Stimulated activated naive CD4-positive, alpha-beta T cell (primary cell): ENCODE measurements around the gene IRF1.

Experiments
- DNase-seq, 6 experiments: peaks; one replicate each; lab custom pipeline; 2025; lab: John Stamatoyannopoulos, UW

IRF1 gene

DNA sequence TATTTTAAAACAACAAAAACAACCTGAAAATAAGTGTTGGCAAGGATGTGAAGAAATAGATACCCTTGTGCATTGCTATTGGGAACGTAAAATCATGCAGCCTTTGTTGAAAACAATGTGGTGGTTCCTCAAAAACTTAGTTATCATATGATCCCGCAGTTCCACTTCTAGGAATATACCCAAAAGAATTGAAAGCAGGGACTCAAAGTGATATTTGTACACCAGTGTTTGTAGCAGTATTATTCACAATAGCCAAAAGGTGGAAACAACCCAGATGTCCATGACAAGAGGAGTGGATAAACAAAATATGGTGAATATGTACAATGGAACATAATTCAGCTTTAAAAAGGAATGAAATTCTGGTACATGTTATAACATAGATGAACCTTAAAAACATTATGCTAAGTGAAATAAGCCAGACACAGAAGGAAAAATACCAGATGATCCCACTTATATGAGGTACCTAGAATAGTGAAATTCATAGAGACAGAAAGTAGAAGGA is 29.0 kb downstream of the IRF1 start:
- DNase-seq = no peak

DNA sequence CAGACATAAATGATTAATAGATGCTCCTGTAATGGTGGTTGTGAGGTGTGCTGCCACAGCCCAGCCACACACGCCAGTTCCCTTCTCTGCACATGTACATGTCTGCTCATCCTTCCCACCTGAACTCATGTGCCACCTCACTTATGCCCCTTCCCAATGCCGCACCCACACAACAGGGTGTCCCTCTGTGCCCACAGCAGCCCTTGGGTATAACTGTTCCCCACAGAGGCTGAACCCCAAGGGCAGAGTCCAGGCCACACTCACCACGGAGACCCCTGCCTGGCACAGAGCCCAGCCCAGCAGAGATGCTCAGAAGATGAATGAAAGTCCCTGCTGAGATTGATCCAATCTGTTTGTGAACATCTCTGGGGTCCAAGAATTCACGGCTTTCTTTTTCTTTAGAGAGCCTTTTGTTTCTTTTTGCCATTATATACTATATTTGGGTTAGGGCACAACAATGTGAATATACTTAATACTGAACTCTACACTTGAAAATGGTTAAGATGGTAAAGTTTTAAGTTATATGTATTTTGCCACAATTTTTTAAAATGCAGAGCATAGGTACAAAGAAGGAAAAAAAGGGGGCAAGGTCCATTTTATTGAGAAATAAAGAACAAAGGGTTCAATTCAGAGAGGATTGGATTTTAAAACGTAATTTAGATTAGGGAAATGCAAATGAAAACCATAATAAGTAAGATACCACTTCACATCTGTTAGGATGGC is 29.6 kb downstream of the IRF1 start:
- DNase-seq = no peak

DNA sequence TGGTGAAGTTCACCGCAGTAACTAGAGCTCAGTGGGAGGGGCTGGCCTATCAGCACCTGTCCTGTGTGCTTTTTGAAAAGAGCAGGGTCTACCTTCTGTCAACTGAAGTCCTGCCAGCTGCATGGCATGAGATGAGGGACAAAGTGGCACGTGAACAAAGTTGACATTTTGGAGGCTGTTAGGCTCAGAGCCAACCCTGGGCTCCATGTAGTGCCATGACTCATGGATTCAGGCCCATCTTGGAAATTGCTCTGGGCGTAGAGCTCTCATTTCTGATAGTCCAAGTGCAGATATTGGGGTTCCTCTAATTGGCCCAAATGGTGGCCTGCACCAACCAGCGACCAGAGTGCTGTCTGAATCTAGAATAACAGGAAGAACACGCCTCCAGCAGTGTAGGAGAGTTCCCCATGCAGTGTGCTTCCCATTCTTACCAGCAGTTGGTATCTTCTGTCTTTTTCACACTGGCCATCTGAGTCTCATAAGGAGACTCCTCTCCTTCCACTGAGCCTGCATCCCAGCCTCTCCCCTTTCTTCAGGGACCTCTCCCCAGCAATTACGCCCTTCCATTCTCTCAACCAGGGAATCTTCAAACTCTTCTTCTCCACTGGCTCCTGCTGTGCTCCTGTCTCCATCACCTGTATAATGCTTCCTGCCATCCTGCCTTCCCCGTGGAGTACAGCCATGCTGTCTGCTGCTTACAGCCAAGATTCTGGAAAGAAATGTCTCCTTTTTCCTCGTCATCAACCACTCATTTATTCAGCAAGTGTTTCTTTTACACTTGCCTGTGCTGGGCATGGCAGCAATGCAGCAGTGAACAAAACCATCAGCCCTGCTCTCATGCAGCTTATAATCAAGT is 30.4 kb downstream of the IRF1 start:
- DNase-seq = no peak

DNA sequence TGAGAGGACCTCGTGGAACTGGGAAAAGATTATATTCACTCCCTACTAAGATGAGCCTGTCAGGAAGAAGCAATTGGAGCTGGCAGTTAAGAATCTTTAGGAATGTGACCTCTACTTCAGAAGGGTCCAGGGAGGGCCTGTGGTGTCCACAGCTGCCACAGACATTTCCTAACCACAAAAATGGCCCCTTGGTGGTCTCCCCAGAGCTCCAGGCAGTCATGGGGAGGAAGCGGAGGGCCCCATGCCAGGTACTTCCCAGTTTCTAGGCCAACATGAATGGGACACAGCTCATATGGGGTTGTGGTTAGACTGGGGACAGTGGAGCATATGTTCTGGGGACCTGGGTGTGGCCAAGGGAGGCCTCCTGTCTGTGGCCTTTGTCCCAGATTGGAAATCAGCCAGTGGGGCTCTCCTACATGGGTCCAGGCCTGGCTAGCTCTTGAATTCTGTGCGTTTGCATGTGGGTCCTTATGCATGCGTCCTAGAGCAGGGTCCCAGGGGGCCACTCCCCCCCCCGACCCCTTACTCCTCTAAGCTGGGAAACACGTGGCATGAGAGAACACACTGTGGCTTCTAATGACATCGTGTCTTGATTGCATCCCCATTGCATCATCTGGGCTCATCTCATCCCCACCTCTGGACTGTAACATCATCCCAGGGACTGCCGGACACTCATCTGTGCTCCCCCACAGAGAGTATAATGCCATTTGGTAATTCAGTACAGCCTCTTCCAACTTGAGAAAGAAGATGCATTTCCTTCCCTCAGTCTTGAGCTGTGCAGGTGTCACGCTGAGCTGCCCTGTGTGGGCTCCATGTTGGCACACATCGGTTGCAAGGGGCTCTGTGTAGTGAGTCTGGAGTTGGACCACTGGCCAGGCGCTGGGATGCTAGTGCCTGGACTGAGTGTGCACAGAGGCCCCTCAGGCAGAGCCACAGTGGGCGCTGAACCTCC is 31.3 kb downstream of the IRF1 start:
- DNase-seq = no peak

DNA sequence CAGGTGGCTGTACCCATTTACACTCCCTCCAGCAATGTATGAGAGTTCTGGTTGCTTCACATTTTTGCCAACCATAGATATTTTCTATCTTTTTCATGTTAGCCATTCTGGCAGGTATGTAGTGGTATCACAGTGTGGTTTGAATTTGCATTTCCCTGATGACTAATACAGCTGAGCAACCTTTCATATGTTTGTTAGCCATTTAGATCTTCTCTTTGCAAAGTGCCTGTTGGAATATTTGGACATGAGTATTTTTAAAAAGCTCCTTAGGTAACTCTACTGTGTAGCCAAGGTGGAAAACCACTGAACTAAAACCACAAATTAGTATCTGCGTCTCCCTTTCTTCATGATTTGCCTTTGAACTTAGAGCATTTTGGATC is 31.9 kb downstream of the IRF1 start:
- DNase-seq = no peak

DNA sequence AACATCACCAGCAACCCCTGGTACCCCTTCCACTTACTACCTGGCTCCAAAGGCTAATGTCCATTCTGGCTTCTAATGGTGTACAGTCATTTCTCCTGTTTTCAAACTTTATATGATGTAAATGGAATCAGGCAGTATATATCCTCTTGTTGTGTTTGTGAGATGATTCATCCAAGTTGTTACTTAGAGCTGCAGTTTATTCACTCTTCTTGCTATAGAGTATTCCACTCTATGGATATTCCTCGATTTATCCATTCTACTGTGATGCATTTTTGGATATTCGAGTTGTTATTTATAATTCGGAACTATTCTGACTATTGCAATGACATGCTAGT is 32.4 kb downstream of the IRF1 start:
- DNase-seq = no peak

DNA sequence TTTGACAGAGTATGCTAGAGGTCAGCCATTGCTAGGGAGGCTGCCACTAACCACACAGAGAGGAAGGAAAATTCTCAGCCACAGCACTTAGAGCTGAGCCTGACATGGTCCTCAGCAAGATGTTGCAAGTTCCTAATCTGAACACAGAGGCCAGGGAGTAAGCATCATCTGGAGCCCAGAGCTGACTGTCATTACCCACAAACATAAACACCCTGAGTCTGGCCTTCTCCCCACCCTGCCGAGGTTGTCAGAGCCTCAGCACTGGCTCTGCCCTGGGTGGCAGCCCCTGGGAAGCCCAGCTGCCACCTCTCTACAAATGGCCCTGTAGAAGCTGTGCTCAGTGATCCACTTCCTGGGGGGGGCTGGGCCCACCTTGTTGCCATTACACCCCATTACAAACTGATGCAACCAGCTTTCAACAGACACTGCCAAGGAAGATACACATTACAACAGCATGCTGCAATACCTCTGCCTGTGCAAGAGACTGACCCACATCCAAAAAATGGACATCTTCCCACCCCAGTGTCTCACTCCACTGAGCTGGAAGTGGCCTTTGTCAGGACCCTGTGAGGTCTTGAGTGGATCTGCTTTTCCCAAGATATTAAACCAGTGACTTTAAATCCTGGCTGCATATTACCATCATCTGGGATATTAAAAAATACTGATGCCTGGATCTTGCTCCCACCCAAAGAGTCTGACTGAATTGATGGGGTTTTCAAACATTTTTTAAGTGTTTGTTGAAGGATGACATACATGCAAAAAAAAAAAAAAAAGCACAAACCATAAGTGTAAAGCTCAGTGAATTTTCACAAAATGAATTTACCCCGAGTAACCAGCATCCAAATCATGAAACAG is 33.0 kb downstream of the IRF1 start:
- DNase-seq = peak in 4 of 6 experiments; percentile 12 to 27 (median 23)

DNA sequence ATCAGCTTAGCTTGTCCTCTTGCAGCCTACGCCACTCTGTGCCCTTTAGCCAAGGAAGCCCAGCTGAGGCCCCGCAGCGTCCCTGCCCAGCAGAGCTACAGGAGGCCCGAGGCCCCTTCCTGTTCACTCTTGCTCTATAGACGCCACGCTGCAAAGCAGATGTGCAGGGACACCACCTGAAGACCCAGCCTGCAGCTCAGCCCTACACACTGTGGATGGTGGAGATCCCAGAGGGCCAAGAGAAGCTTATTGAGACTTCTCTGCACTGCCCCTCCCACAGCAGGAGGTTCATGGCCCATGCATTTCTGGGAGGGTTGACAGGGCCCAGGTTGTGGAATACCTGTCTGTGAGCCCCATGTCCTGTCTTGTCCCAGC is 33.6 kb downstream of the IRF1 start:
- DNase-seq = no peak

DNA sequence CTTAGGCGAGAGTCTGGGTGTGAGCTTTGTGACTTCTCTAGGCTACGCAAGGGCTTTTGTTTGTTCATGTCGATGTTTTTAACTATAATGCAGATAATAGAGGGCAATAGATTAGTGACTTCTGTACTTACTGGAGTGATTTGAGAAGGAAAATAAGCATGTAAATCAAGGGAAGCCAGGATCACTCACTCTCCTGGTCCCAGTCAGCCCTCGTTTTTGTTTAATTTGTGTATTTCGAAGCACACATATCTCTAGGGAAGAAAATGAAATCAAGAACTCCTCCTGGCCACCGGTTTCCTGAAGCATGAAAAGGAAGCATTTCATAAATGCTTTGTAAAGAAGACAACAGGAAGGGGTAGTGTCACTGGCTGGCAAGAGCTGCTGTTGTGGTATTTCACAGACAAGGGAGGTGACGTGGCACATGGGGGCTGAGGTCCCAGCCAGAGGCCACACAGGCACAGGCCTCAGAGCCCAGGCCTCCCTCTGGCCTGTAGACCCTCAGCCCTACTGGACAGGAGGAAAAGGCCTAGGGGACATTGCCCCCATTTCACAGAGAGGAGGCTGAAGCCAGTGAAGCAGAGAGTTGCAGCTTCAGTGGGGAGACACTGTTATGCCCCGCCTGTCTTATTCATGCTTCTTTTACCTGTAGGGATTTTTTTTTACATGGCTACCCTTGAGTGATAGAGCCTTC is 34.1 kb downstream of the IRF1 start:
- DNase-seq = peak; percentile 38 to 72 (median 58)

DNA sequence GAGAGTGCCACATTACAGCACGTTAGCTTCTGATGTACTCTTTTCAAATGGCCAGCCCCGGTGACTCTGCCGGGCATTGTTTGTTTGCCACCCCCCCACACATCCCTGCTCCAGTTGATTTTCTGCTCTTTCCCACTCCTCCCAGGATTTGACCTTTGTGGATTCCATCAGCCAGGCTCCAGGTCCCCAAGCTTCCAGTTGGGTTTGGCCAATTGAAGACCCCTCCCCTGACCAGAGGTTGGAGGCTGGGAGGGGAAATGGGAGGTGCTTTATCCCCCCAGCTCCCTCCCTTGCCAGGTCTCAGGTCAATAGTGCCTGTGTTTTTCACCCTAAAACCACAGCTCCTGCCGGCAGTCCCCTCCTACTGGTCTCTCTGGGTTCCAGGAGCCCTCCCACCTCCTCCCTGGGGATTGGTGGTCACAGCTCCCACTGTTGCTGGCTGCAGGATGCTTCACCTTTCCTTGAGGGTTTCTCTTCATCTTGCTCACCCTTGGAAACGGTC is 34.9 kb downstream of the IRF1 start:
- no peak for DNase-seq

DNA sequence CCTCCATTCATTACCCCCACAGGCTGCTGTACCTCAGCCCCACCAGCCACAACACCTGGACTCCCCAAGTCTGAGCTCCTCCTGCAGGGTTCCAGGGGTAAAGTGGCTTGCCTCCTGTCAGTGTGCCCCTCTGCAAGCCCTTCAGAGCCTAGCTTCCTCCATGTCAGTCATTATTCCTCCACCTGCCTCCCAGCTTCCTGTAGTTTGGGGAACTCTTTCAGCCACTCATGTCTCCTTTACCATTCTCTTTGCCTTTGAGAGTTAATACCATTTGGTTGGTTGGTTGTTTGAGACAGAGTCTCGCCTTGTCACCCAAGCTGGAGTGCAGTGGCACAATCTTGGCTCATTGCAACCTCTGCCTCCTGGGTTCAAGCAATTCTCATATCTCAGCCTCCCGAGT is 36.2 kb downstream of the IRF1 start:
- no peak for DNase-seq

DNA sequence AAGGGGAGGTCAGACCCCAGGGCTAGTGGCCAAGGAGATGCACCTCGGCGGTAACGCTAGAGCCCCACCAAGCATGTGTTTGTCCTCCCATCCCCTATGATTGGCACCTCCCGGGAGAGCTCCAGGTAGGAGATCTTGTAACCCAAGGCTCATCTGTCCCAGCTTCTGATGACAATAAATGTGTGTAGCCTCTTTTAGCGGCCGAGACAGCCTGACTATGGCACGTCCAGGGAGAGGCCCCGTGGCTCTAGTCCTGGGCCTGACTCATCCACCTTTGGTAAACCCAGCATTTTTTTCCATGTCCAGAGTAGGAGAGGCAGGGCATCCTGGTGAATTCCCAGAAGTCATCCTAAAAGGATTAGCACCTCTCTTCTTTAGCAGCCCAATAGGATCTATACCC is 39.2 kb downstream of the IRF1 start:
- no peak for DNase-seq

DNA sequence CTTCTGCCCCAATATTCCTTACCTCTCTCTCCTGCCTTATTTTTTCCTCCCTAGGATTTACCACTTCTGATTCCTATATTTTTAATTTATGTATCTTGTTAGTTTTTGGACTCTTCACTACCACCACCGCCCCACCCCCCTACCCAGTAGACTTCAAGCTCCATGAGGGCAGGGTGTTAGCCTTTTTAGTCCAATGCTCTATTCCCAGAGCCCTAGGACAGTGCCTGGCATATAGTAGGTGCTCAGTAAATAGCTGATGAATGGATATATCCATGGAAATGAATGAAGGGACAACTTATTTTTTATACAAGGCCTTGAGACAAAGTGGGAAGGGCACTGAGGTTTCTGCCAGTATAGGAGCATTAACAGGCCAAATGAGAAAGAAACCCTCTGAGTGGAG is 41.5 kb downstream of the IRF1 start:
- no peak for DNase-seq

DNA sequence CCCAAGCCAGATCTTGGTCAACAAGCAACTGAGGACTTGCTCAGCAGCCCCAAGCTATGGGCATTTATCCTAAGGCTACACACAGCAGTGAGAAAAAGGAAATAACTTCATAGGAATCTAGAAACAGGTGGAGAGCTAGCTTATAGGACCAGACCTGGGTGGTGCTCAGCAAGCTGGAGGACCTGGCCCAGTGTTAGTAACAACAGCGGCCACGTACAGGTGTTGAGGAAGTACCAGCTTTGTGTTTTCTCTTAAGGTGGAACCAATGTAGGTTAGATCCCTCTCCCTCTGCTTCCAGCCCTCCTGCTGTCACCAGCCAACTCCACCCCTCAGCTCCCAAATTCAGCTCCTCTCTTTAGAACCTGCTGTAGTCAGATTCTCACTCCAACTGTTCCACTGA is 43.4 kb downstream of the IRF1 start:
- no peak for DNase-seq

DNA sequence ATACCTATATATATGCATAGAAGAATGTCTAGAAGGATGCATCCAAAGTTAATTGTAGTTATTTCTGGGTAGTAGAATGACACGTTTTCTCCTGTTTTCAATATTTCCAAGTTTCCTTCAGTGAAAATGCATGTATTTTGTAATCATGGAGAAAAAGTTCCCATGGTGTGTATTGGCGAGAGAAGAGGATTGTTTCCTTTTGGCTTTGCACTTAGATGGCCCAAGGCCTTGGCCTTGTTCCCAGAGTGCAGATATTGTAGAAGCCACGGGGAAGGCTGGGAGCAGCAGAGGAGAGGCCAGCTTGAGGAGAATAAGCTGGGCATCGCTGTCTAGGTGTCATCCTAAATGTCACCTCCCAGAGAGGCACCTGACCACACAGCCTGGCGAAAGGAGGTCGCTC is 44.0 kb downstream of the IRF1 start:
- no peak for DNase-seq

DNA sequence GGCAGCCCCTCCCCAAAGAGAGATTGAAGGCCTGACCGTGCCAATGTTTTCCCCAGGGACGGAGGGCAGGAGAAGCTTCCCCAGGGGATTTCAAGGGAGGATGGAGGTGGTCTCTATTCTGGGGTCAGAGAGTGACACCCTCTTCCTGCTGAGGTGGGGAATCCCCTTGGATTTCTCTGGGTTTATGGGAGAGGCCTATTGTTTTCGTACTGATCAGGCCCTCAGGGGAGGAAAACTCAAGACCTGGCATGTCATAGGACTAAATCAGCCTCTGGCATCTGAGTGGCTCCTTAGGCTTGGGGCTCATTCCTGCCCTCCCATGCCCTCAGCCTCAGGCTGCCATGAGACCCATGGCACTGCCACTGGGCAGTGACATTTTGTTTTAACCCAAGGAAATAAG is 44.6 kb downstream of the IRF1 start:
- no peak for DNase-seq

DNA sequence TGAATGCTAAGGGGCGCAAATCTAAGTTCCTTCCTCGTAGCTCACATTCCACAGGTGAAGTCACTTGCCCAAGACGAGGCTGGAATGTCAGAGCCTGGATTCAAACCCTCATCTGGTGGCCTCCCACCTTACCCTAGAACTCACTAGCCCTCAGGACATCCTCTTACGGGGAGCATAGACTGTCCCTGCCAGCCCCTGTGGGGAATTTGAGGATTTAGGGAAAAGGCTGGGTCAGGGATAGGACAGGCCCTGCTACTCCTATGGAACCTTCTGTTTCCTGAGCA is 45.0 kb downstream of the IRF1 start:
- no peak for DNase-seq

DNA sequence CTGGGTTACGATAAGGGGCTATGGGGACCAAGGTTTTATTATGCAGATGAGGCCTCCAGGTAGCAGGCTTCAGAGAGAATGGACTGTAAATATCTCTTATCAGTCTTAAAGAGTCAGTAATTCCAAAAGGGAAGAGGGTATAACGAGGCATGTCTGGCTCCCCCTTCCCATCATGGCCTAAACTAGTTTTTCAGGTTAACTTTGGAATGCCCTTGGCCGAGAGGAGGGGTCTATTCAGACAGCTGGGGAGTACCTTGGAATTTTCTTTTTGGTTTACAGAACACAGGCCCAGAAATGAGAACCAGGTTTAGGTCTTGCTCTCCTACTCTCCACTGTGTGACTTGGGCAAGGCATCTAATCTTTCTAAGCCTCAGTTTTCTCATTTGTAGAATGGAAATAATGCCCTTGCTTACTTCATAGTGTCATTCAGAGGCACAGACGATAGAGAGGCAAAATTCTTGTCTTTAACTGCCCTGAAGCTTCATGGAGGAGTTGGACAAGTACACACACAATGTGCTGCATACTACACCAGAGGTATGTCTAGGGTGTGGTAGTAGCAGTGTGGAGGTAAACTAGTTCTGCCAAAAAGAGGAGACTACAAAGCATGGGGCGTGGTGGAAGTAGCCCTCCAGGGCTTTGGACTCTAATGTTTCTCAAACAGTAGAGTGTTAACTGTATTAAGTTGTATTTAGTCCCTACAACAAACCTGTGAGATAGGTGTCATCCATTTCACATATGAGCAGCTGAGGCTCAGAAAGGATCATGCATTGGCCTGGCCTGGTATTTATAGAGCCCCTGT is 45.5 kb downstream of the IRF1 start:
- no peak for DNase-seq

DNA sequence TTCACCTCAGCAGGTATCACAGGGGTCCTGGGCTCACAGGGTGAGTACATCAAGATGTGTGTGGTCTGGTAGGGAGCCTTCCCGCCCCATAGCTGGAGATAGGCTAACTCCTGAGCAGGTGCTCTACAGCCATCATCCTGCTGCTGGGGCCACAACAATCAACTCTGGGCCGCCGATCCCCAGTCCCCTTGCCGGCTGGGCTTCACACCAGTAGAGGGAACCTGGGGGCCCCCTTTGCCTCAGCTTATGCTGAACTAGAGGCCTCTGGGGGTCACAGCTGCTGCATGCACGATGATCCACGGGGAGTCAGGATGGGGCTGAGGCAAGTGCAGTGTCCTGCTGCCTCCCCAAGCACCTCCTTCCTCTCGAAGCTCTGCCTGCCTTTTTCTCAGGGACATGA is 46.5 kb downstream of the IRF1 start:
- DNase-seq = no peak

DNA sequence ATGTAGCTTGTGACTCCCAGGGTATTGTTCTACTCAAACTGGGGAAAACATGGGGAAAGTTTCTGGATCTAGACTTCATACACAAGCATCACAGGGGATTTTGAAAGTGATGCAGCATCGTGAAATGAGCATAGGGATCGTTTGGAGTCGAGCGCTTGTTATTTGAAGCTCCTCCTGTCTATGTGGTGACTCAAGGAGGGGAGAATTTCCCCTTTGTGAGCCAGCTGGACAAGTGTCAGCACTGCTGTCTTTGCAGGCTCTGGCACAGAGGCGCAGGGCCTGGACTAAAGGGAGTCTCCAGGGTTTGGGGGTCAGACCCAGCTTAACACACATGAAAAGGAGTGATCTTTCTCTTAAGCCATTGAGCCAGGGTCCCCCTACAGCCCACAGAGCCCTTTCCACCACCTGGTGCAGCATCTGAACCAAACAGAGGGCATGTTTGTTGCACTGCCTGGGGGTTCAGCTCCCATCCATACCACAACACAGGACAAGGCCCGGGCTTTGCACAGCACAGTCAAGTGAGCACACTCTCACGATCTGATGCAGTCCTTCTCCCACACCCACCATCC is 51.0 kb downstream of the IRF1 start:
- DNase-seq = no peak
